Astrocyte of the spinal cord (primary cell): ENCODE results near the gene SVIL.
"Not testable (repeated sequence)": the region's sequence is repeated elsewhere in the genome, so short reads cannot be mapped to it uniquely, and the experiment has no call there.

Experiments
- DNase-seq: peaks from one replicate; pipeline ENCODE4 v3.0.0; 2011; ENCODE audit warnings: low read depth, low spot score
- H3K4me3 ChIP-seq: 2 replicates; pipeline ENCODE4 v1.5.1; 2011; ENCODE audit warnings: low read depth, mild to moderate bottlenecking, low read length, moderate library complexity
- in situ Hi-C: cut with HindIII; loops from 2 replicates; pipeline ENCODE4 v1.10.0; 2017; ENCODE audit warnings: low sequenced_read_pairs
- TF ChIP-seq, protein P1 (sequence below): IDR thresholded peaks from 2 replicates; pipeline ENCODE4 v1.5.1; 2012; ENCODE audit warnings: low read depth, mild to moderate bottlenecking, low read length, inconsistent platforms

SVIL gene

DNA sequence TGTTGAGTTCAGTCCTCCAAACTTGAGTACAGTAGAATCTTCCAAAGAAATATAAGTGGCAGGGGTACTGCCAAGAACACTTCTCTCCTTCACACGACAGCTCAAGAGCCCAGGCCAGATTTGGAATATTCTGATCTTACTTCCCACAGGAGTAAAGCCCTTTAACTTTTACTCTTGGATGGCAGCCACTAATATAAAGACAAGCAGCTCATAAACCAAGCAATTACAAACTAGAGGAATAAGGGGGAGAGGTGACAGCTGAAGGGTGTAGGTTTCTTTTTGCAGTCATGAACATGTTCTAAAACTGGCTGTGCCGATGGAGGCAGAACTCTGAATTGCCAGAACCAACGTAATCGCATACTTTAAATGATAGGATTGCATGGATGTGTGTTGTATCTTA lies 74.8 kb downstream of the SVIL start:
- no peak for DNase-seq
- TF ChIP-seq, protein P1, sequence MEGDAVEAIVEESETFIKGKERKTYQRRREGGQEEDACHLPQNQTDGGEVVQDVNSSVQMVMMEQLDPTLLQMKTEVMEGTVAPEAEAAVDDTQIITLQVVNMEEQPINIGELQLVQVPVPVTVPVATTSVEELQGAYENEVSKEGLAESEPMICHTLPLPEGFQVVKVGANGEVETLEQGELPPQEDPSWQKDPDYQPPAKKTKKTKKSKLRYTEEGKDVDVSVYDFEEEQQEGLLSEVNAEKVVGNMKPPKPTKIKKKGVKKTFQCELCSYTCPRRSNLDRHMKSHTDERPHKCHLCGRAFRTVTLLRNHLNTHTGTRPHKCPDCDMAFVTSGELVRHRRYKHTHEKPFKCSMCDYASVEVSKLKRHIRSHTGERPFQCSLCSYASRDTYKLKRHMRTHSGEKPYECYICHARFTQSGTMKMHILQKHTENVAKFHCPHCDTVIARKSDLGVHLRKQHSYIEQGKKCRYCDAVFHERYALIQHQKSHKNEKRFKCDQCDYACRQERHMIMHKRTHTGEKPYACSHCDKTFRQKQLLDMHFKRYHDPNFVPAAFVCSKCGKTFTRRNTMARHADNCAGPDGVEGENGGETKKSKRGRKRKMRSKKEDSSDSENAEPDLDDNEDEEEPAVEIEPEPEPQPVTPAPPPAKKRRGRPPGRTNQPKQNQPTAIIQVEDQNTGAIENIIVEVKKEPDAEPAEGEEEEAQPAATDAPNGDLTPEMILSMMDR = no peak
- no peak overlapping the region for H3K4me3 ChIP-seq
- in situ Hi-C loops = no loop called here

DNA sequence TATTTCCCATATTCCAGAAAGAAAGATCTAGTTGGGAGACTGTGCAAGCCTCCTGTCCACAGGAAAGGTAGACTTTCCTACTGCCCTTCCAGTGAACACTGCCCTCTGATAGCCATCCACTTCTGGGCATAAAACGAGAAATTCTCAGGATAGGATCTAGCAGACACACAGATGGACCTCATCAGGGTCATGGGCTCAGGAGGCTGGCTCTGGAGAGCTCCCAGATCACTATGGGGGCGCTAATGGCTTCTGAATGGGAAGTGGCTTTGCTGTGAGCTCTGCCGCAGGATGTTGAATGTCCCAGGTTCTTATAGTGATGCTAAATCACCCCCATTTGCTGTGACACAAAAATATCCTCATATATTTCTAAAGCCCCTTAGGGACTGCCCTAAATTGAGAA lies 77.1 kb downstream of the SVIL start:
- TF ChIP-seq, protein P1 = no peak

DNA sequence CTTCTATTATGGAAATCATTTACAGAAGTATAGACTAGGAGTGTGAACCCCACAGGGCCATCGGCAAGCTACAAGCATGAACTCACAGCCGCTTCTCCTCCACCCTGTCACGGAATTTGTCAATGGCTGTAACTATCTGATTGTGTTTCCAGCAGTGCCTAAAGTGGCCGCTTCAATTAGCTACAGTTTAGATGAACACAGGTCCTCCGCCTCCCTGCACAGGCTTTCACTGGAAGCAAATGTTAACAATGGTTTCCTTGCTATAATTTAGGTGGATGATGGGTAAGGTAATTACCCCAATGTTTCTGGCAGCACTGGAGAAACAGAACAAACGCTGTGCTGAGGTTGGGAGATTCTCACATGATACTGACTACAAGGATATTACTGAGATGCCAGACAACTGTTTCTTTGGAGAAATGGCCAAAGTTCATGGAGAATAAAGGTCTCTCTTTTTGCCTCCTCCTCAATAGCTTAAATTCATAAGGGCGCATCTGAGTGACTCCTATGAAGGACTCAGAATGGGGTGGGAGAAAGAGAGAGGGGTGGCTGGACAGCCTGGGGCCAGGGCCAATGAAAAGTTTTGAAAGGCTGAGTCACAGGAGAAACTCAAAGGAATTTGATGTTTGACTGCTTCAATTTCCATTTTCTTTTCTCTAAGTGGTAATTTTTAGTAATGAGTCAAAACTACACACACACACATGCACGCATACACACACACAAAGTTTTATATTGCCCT lies 78.9 kb downstream of the SVIL start:
- in situ Hi-C loops = no loop called here
- TF ChIP-seq, protein P1 = no peak
- H3K4me3 ChIP-seq = no peak overlapping the region
- peak; percentile 71 for DNase-seq

More for the DNA sequence above, 77.1 kb downstream of the SVIL start:
- no peak overlapping the region for H3K4me3 ChIP-seq
- in situ Hi-C loops = no loop called here
- no peak for DNase-seq

DNA sequence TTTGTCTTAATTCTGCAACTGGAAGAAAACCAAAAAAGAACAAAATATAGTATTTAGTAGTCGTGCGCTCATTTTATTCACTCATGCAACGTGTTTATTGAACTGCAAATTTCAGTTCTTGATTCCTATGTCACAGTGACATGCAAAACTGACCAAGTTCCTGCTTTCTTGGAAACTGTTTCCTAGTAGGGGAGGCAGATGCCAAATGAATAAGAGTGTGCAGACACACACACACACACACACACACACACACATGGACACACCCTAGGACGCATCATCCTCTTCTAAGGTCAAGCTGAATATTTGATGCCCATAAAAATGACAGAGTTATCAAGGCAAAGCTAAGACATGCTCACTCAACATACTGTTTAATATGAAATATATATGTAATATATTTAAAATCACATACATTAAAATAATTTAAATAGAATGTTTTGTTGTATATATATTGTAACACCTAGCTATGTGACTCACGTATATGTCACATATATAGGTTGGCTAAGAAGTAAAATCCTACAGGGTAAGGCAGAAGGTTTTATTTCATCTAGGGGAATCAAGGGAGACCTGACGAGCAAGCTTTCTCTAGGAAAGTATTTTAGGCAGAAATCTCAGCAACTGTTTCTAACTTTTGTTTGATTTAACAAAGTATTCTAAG lies 79.6 kb downstream of the SVIL start:
- DNase-seq = no peak
- H3K4me3 ChIP-seq = no peak overlapping the region
- in situ Hi-C loops = no loop called here
- TF ChIP-seq, protein P1 = no peak

DNA sequence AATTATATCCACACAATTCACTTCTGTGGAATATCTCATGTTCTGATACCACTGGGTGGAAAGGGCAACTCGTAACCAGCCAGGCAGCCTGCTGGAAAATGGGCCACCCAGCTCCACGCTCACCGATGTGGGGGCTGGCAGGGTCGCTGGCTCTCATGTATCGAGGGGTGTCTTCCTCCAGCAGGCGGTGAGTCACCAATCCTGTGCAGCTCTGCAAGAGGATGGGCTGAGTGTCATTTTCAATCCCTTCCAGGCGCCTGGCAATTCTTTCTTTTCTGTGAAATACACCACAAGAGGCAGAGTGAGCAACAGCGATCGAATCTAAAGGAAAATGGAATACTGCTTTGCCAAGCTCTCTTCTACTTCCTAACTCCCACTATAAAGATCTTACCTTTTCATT lies 80.1 kb downstream of the SVIL start:
- TF ChIP-seq, protein P1 = peak; percentile 14
- no peak overlapping the region for H3K4me3 ChIP-seq
- DNase-seq = peak; percentile 44
- in situ Hi-C loops = no loop called here

DNA sequence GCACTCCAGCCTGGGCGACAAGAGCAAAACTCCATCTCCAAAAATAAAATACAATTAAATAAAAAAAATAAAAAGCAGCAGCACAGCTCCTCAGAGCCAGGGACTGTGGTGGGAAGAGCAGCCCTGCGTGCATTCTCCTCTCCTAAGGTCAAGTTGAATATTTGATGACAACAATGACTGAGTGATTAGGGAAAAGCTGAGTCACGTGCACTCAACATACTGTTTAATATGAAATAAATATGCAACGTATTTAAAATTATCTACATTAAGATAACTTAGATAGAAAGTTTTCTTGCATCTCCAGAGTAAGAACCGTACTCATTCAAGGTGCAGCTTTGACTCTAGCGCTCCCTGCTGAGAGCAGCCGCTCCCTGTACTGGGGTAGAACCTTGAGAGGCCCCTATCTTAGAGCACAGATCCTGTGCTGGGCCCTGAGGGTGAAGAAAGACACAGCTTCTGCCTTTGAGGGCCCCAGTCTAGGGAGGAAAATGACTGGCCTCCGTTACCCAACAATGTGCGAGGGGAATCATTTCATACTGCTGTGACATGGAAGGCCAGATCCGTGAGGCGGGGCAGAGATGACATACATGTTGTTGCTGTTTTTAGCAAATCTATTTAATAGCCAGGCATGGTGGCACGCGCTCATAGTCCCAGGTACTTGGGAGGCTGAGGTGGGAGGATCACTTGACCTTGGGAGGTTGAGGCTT lies 81.1 kb downstream of the SVIL start:
- H3K4me3 ChIP-seq = no peak overlapping the region
- DNase-seq = no peak
- in situ Hi-C loops = no loop called here
- TF ChIP-seq, protein P1 = no peak

DNA sequence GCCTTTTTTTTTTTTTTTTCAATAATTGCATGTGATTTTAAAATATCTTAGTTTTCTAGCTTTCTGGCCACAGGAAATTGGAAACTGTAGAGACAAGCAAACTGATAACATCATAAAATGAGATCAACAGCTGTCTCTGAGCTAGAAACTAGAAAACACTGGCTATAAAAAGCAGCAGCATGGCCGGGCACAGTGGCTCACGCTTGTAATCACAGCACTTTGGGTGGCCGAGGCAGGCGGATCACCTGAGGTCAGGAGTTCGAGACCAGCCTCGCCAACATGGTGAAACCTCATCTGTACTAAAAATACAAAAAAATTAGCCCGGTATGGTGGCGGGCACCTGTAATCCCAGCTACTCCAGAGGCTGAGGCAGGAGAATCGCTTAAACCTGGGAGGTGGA lies 81.7 kb downstream of the SVIL start:
- H3K4me3 ChIP-seq, DNase-seq, in situ Hi-C loops: not testable (repeated sequence)

DNA sequence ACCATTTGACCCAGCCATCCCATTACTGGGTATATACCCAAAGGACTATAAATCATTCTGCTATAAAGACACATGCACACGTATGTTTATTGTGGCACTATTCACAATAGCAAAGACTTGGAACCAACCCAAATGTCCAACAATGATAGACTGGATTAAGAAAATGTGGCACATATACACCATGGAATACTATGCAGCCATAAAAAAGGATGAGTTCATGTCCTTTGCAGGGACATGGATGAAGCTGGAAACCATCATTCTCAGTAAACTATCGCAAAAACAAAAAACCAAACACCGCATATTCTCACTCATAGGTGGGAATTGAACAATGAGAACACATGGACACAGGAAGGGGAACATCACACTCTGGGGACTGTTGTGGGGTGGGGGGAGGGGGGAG lies 85.3 kb downstream of the SVIL start:
- DNase-seq, in situ Hi-C loops, H3K4me3 ChIP-seq: not testable (repeated sequence)
